ENCODE measurements around the gene NCOA7.
"Not testable (repeated sequence)": the region's sequence is repeated elsewhere in the genome, so short reads cannot be mapped to it uniquely, and the experiment has no call there.

The NCOA7 gene

DNA sequence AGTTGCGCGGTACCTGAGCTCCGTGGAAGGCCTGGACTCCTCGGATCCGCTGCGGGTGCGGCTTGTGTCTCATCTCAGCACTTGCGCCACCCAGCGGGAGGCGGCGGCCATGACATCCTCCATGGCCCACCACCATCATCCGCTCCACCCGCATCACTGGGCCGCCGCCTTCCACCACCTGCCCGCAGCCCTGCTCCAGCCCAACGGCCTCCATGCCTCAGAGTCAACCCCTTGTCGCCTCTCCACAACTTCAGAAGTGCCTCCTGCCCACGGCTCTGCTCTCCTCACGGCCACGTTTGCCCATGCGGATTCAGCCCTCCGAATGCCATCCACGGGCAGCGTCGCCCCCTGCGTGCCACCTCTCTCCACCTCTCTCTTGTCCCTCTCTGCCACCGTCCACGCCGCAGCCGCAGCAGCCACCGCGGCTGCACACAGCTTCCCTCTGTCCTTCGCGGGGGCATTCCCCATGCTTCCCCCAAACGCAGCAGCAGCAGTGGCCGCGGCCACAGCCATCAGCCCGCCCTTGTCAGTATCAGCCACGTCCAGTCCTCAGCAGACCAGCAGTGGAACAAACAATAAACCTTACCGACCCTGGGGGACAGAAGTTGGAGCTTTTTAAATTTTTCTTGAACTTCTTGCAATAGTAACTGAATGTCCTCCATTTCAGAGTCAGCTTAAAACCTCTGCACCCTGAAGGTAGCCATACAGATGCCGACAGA lies 31.4 kb upstream of the NCOA7 start:
- no peak for DNase-seq

DNA sequence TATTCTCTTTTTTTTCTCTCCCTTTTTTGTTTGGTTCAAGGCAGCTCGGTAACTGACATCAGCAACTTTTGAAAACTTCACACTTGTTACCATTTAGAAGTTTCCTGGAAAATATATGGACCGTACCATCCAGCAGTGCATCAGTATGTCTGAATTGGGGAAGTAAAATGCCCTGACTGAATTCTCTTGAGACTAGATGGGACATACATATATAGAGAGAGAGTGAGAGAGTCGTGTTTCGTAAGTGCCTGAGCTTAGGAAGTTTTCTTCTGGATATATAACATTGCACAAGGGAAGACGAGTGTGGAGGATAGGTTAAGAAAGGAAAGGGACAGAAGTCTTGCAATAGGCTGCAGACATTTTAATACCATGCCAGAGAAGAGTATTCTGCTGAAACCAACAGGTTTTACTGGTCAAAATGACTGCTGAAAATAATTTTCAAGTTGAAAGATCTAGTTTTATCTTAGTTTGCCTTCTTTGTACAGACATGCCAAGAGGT lies 30.8 kb upstream of the NCOA7 start:
- DNase-seq = no peak

DNA sequence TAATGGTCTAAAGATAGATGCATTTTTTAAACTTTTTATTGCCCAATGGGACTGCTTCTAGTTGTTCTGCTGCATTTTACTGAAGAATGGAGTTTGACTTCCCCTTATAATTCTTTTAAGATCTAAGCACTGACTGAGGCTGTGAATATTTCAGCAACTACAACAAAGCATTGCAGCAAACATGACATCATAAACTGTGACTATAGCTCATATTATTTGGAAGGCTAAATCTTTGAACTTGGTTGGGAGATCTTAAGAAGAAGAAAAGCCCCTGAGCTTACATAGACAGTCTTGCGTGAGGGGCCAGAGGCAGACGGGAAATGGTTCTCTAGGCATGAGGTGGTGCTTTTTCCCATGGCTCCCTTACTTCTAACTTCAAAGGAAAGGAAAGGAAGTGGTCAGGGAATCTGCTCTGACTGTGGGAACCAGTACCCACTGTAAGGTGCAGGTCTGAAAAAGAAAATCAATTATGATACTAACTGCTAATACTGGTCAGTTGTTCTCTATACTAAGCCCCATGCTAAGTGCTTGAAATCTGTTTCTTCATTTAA lies 26.6 kb upstream of the NCOA7 start:
- no peak for DNase-seq

DNA sequence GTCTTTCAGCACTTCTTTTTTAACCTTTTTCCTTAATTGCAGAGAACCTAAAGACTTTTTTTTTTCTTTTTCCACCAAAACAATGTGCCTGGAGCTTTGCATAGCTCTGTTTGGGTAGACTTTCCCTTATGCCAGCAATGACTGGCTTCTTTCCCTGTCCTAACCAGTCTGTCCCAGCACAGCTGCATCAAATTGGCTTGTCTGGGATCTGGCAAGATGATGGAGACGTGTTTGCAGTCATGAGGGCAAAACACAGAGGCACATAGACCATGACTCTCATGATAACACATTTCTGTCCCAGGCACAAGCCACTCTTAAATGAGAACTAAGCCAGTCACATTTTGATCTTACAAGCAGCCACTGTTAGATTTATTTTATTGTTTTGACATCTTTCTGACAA lies 24.8 kb upstream of the NCOA7 start:
- DNase-seq = no peak

DNA sequence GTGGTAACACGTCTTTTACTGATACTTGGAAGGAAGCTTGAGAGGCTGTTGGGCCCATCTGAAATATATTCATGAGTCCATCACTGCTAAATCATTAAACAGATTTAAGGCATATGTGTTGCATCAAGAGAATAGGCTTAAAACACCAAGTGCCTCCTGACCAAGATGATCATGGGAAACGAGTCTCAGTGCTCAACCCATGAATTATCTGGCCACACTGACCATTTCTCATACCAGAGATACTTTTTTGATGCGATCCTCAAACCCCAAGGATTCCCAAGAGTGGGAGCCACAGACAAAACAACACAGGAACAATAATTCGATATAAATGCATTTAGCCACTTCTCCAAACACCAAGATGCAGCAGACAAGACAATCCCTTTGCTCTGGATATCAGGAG lies 24.1 kb upstream of the NCOA7 start:
- no peak for DNase-seq

DNA sequence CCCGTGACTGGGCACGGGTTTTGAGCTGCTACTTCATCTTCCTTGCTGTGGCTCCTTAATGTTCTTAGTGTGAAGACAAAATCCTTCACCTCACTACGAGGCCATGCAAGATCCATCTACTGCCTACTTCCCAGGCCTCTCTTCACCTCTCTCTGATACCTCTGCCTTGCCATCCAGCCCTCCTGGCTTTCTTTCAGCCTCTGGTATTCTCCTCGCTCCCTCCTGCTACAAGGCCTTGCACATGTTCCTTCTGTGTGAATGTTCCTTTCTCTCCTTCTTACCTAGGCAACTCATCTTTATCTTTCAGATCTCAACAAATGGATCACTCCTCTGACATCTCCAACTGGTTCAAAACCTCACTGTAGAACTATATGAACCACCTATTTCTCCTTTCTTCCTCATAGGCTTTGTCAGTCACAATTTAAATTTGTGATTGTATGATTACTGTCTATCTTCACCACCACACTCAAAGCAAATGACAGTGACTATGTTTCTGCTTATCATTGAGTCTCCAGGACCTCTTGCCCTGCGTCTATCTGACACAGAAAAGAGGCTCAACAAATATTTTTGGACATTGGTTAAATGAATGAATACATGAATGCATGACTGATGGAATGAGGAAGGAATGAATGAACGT lies 21.5 kb upstream of the NCOA7 start:
- DNase-seq = no peak

DNA sequence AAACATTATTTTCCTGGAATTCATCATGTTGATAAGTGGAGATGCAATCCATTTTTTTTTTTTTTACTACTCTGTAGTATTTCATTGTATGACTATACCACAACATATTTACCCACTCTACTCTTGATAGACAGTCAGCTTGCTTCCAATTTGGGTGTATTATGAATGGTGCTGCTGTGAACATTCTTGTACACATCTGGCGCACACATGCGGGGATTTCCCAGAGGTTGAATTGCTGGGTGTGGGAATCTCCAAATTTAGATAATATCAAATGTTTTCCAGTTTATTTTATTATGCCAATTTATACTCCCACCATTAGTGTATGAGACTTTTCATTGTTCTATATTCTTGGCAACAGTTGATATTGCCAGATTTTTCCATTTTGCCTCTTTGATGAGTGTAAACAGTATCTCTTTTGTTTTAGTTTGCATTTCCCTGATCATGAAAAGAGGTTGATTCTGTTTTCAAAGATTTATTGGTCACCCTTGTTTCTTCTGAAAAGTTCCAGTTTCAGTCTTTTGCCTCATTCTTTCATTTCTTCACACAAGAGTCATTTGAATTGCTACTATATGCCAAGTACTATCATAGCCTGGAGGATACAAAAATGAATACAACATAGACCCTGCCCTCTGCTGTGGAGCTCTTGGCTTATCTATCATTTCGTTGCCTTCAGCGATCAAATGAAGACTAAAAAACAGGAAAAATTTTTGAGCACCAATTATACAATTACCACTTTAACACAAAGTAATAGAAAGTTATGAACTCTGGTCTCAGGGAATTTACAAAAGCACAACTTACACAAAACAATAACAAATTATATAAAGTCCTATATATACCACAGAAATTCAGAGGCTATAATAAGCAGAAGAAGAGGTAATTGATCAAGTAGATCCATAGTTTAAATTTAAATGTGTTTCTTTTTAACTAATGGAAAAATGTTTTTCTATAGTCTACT lies 17.1 kb upstream of the NCOA7 start:
- no peak for DNase-seq

DNA sequence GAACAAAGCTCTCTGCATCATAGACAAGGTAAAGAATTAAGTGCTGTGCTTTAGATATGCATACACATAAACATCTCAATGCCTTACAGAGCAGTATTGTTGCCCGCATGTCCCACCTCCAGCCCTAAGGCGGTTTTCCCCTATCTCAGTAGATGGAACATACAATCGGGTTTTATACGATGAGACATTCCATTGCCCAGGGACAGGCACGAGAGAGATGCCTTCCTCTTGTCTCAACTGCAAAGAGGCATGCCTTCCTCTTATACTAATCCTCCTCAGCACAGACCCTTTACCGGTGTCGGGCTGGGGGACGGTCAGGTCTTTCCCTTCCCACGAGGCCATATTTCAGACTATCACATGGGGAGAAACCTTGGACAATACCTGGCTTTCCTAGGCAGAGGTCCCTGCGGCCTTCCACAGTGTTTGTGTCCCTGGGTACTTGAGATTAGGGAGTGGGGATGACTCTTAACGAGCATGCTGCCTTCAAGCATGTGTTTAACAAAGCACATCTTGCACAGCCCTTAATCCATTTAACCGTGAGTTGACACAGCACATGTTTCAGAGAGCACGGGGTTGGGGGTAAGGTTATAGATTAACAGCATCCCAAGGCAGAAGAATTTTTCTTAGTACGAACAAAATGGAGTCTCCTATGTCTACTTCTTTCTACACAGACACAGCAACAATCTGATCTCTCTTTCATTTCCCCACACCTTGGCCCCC lies 14.5 kb upstream of the NCOA7 start:
- not testable (repeated sequence) for DNase-seq

DNA sequence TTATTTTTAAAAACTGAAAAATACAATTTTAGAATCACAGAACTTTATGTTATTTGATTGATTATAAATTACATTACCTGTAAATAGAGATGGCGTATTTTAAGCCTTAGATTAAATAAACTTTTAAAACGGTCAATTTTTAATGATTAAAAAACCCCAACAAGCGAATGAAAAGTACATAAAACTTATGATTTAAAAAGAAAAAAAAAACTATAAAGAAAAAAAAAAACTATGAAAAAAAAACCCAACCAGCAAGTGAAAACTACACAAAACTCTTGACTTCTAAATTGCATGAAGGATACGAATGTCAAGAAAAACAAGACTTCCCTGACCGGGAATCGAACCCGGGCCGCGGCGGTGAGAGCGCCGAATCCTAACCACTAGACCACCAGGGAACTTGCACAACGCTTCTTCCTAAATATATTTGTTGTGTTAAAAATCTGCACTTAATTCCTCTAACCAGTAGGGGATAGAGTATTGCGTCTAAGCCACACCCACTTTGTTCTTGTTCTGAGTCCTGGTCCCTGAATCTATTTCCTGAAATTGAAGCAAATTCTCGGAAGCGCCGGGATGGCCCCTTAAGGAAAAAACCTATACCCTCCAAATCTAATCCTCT lies 10.7 kb upstream of the NCOA7 start:
- peak; percentile 96 for DNase-seq

DNA sequence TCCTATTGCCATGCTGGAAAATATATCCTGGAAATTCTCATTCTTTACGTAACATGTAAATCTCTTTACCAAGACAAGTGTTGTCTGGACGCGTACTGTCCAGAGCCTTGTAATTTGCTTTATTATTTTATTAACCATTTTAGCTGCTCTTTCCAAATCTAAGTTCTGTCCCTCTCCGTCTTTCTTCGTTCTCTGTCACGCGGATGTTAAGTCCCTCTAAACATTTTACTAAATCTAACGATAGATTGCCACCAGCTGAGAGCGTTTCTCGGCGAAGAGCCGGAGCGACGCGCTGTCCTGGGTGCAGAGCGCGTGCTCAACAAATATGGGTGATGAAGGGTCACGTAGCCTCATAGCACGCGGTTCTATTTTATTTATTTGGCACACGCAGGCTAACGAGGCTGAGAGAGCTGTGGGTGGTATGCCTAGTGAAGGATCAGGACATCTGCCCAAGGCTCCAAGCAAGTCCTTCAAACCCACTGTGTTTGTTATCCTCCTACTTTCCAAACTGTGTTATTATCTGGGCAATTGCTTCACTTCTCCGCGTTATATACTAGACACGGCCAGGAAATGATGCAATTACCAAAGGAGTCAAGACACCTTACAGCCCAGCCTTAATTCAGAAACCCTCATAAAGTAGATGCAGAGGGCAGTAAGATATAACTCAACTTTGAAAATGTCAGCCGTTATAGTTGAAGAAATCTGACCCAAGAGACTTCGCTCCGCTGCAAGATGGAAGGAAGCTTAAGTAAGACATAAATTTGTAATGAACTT lies 10.0 kb upstream of the NCOA7 start:
- peak; percentile 86 for DNase-seq

DNA sequence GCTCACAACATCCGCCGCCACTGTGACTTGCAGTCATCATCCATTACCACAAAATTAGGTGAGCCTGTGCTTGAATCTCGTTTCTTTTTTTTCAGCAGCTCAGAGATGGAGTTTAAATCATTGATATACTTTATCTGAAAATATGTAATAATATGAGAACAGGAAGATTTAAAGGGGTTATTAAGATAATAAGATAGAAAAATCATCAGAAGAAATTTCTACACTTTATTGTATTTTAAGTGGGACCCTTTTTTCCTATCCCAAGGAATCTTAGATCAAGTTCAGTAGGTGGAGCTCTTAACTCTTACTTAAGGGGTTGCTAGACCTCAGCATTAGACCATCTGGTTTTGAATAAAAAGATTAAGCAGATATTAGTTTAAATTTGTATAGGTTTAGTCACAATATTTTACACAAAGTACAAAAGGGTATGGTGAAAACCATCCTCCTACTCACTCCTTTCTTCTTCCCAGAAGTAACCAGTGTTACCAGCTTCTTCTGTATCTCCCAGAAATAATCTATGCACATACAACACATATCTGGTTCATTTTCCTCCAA lies 9.4 kb upstream of the NCOA7 start:
- DNase-seq = no peak

DNA sequence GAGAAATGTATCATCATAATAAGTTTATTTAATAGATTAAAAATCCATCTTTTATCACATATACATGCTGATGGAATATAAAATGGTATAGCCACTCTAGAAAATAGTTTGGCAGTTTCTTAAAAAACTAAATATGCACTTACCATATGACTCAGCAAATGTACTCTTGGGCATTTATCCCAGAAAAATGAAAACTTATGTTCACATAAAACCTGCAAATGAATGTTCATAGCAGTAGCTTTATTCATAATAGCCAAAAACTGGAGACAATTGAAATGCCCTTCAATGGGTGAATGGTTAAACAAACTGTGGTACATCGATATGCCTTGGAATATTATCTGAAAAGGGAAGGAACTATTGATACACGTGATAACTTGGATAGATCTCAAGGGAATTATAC lies 6.4 kb upstream of the NCOA7 start:
- no peak for DNase-seq

DNA sequence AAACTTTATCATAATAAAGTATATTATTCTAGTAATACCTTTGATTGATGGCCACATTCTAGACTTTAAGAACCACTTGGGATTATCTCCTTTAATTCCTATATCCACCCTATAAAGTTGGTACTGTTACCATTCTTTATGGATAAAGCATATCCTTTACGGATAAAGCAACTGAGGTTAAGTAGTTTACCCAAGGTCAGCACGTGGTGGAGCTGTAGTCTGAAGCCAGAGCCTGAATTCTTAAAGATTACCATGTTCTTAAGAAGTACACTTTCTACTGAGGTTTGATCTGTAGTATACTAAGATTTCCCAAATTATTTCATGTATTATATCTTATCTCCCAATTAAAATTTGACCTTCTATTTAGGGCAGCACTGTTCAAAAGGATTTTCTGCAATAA lies 3.0 kb upstream of the NCOA7 start:
- no peak for DNase-seq

DNA sequence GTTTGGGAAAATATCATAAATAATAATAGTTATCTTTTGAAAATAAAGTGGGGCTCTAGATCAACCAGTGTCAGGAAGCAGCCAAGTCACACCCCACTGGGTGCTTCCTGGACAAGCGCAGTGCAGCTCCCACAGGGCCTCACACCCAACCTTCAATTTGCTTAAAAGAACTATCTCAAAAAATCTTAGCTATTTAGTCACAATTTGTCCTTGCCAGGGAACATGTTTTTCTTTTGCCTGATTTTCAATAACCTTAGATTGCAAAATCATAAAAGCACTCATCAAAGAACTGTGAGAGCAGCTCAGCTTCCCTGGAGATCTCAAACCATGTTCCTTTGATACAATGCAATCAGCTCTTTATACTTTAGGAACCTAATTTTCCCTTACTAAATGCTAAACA lies 1.6 kb upstream of the NCOA7 start:
- peak; percentile 26 for DNase-seq

DNA sequence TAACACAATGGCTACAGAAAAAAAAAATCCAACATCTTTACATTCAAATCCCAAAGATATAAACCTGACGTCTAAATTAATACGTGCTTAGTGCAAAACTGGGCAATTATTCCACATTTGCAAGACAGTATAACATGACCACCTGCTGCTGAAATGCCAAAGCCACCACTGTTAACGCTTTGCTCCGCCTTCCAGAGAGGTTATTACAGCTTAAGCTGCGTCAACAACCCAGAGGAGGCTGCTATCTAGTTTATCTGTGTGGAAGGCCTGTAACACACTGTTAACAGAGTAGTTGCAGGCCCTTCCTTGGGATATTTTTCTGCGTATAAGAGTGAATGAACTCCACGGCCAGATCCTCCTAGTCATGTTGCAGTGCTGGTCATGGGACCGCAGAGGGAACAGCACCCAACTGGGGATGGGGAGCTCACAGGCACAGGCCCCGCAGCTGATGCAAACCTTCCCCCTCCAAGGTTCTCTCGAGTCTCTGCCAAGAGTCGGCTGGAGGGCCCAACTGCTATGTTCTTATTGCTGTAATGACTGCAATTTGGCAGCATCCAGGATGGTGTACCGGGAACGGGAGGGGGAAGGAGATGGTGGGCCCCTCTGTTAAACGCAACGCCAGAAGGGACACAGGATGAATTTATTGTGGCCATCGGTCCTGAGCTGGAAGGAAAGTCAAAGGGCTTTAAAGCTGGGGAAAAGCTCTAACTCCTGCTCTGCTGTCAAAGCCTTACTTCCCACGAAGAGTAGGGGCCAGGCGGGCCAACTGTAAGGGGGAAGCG lies 993 bp upstream of the NCOA7 start:
- peak; percentile 37 for DNase-seq

DNA sequence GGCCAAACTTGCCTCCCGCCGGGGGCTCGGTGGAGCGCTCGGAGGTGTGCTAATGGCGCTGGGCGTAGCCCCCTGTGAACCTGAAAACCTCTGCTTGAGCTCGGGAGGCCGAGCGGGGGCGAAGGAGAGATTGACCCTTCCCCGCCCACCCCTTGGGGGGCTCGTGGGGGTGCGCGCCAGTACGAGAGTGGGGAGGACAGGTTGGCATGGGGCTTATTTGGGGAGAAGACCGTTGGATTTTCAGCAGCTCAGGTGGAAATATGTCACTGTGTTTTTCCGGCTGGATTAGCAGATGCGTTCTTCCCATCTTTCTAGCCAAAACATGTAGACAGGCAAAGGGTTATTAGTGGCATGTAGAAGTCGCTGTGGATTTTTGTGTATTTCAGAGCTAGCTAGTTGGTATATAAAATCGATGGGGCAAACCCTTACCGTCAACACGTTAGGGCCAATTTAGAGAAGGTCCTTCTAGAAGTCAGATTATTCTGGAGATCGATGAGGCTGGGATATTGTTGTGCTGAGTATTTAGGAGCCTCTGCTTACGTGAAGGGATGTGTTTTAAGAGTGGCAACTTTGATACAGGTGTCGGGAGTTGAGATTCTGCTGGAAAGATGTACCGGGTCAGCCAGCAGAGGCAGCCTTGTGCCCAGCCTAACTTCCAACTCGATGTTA lies 525 bp downstream of the NCOA7 start:
- peak; percentile 68 for DNase-seq

DNA sequence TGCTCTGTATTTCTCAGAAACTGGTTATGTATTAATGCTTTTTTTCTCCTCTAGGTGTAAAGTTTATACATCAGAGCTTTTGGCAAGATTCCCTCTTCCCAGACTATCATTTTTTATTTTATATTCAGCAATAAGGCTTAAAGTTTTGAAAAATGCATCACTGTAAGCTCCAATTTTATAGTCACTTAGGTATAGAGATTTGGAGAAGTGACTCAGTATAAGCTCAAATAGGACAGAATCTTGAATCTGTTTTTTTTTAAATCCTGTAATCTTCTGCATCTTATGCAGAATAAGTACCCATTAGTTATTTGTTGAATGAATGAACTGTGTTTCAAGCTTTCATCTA lies 1.0 kb downstream of the NCOA7 start:
- no peak for DNase-seq

DNA sequence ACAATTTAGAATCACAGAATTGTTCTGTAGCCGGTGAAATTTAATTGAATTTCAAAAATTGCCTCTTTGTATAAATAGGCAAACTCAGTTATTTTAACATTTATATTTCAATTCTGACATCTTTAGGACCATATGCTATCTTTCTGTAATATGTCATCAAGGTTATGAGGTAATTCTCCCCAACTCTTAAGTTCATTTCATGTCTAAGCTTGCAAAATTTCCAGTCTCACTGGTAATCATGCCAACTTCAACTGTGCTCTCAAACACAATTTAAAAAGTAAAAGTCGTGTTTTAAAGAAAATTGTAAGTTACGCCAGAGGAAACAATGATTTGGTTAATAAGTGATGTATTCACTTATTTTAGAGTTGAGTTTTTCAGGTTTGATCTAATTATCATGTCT lies 1.4 kb downstream of the NCOA7 start:
- no peak for DNase-seq

DNA sequence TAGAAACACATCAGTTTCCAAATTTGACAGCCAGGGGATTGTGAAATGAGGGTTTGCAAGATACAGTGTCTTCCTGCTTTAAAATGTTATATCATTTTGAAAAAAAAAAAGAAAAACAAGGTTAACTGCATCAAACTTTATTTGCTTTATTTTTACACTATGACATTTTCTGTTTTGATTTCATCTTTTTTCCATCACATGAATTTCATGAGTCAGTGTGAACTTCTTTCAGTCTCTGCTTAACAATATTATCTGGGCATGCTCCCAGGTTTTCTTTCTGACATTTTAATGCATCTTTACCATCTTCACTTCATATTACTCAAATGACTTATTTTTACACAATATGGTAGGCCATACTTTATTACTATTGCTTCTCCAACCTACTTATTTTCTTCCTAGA lies 1.9 kb downstream of the NCOA7 start:
- DNase-seq = no peak

DNA sequence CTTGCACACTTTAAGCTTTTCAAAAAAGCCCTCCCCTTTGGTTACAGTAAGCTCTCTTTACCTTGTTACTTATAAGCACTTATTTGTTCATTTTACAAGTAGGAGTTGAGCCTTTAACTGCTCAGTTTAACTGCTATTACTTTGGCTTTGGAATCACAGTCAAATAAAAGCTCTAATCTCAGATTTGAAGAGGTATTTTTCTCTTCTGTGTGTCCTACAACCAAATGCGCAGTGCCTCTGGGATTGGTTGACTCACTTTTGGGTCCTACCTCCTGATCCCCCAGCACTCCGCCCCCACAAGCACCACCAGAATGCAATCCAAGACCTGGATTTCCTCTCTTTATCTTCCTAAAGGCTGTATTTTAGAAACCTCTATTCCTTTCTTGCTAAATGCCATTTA lies 2.5 kb downstream of the NCOA7 start:
- no peak for DNase-seq
